ENCODE measurements around the gene BTN2A1.

GRCh38 chr6:26447257-26447656, 10.5 kb upstream of the BTN2A1 start:
- TF ChIP-seq EP300 (IDR thresholded peaks at IDR 0.05; ENCODE audit: low read depth) (no peak), CTCF (IDR thresholded peaks at IDR 0.05) (no peak), POLR2A (IDR thresholded peaks at IDR 0.05) (no peak), POLR2AphosphoS5 (IDR thresholded peaks at IDR 0.05) (no peak)

All from transverse colon (tissue), 4 donors.